Left kidney (tissue), 2 donors: ENCODE data around the gene FANCL. TPM values are rescaled to one million over a fixed set of nuclear protein-coding genes. Genes with fewer than 3 reads are reported as not detected.
"Not testable (repeated sequence)": the region's sequence is repeated elsewhere in the genome, so short reads cannot be mapped to it uniquely, and the experiment has no call there.

Experiments used
- DNase-seq: peaks from one replicate; pipeline ENCODE4 v3.0.0-alpha.2; 2013
- polyA plus RNA-seq: library from polyadenylated mRNA; unstranded; fragments of 120-200 nt; gene quantifications from one replicate; pipeline ENCODE4 v1.2.1, GENCODE V29; 2013; ENCODE audit not compliant: insufficient read length

Gene FANCL
- polyA plus RNA-seq, 1 donor: 68.9 TPM

- no peak for DNase-seq
These were observed 85.9 kb downstream of the FANCL start for GRCh38 chr2:58155160-58155778.

DNA sequence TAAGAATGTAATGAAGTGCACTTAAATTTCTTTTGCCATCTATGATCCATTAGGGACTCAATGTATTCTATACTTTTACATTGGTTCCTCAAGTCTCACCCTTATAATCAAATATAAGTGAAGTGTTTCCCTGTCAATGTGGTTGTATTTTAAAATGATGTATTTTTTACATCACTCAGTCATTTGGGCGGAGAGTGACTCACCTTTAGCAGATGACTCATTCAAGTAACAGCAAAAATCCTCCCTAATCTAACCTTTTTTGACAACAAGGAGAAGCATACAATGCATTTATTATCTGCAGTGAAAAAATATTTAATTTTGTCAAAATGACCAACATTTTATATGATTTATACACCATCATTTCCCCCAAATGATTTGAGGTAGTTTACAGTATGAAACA, 94.4 kb downstream of the FANCL start:
- no peak for DNase-seq

DNA sequence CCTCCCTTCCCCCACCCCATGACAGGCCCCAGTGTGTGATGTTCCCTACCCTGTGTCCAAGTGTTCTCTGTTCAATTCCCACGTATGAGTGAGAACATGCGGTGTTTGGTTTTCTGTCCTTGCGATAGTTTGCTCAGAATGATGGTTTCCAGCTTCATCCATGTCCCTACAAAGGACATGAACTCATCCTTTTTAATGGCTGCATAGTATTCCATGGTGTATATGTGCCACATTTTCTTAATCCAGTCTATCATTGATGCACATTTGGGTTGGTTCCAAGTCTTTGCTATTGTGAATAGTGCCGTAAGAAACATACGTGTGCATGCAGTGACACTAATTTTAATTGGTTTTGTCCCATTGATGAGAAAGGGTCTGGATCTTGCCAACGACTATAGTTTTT, 95.4 kb downstream of the FANCL start:
- DNase-seq: not testable (repeated sequence)

DNA sequence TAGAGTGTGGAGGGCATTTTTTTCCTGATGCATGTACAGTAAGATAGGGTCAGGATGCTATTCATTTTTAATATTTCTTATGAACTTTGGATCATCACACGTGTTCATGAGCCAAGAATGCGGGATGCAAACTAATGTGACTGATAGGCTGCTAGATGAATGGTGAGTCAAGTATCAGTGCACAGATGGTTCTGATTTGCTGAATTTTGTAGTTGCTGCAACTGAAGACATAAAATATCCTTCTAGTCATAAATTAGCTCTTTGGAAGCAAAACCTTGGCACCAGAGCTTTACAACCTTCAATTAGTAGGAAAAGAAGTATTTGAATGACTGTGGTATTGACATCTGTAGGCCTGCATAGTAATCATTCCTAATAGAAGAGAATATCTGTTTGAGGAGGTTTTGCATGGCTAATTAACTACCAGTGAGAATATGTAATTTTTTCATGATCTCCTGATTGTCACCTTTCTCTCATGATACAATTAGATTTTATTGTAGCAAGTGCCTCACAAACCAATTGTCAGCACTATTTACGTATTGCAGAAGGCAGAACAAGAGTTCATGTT, 100.5 kb downstream of the FANCL start:
- no peak for DNase-seq

DNA sequence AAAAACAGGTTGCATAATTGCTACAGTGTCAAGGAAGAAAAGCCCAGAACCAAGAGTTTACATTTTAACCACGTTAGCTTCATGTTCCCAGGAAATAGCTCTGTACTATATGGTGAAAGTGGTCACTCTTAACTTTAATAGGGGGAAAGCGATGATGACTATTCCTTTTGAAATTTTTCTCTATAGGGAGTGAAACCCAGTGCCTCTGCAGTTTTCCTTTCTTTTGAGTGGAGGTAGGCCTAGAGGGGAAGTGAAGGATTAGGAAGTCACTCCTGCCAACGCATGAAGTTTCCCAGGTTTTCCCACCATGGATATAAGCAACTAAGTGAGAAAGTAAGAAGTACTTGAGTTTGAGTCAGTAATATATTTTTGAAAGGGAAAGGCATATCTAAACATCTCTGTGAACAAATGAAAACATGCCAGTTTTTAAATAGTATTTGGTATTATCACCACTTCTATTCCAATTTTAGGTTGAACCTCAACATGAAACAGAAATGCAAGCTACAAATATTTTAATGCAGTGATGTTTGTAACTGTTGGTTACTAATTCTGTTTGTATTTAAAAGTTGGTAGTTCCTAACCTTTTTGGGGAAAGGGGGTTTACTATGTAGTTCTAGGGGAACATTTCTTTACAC, 102.6 kb downstream of the FANCL start:
- no peak for DNase-seq

DNA sequence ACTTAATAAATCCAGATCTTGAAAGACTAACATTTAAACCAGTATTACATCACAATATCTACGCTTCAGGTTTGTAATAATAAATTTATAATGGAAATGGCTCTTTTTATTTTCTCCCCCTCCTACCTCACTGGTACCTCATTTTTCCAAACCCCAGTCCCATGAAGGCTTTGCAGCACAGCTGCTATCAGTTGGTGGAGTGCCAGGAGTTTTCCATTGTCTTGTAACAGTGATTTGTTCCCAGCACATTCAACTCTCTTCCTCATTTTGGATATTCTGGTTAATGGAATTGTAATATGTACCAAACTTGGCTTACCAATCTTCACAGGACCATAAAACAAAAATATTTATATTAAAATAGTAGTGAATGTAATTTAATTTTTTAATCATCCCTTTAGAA, 103.3 kb downstream of the FANCL start:
- DNase-seq: no peak

DNA sequence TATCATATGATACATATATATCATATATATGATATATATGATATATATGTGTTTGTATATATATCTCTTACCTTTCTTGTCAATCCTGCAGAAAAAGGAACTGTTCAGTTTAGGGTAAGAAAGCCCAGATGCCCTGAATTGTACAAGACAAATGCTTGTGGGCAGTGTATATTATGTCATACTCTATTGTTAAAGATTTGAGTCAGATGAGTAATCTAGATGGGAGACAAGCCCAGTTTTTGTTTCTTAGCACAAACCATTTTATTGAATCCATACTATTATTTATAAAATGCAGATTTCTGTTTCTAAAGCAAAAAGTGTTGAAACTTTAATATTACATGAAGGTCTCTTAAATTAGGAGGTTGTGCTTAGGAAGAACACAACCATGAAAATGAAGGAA, 103.9 kb downstream of the FANCL start:
- no peak for DNase-seq

DNA sequence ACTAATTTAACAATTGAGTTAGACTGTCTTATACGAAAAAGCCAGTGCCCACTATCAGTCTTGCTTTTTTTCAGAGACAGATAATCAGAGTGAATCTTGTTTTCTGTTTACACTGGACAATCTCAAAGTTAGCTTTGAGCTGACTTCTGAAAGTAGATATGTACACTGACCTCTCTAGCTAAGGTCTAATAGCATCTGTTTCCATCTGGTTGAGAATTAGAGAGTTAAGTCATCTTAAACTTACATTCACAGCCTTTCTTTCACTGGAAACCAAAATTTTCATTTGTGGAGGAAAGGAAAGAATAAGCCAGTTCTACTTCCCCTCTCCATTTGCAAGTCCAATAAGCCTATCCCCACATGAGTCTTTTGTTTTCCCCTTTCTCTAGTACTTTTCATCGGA, 105.3 kb downstream of the FANCL start:
- no peak for DNase-seq

GRCh38 chr2:58133395-58133794, 107.7 kb downstream of the FANCL start:
- no peak for DNase-seq

GRCh38 chr2:58131191-58132011, 109.7 kb downstream of the FANCL start:
- peak; percentile 61 for DNase-seq

GRCh38 chr2:58130238-58130637, 110.9 kb downstream of the FANCL start:
- no peak for DNase-seq

GRCh38 chr2:58127111-58127510, 114.0 kb downstream of the FANCL start:
- DNase-seq: no peak

GRCh38 chr2:58122540-58122939, 118.6 kb downstream of the FANCL start:
- no peak for DNase-seq

DNA sequence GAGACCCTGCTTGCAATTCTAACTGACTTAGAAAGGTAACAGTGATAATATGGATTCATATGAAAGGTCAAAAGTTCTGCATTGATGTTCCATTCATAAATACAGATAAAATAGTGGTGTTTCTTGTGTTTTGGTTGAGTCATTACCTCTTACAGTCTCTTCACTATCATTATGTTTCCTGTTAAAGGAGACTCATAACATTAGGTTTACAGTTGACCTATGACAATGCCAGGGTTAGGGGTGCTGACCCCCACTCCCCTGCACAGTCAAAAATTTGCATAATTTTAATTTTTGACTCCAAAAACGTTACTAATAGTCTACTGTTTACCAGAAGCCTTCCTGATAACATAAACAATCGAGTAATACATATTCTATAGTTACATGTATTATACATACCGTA, 119.1 kb downstream of the FANCL start:
- no peak for DNase-seq

- no peak for DNase-seq
These were observed 120.4 kb downstream of the FANCL start for GRCh38 chr2:58120626-58121229.

GRCh38 chr2:58113563-58113962, 127.6 kb downstream of the FANCL start:
- DNase-seq: not testable (repeated sequence)

DNA sequence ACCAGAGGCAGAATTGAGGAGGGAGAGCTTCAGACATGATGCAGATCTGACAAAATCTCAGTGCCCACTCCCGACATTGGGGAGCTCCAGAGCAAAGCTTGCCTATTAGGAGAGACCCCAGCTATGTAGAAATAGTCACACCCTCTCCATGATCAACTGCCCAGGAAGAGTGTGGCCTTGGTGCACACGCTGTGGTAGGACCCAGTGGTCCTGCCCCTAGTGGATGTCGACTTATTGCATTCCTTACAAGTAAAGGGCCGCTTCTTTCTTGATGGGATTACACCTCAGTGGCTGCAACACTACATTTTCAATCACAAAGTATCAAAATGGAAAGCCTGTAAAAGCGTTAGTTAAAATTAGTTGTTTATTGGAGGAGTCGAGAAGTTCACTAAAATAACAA, 130.4 kb downstream of the FANCL start:
- no peak for DNase-seq

GRCh38 chr2:58109481-58109880, 131.6 kb downstream of the FANCL start:
- DNase-seq: no peak
